ENCODE data around the gene CRADD. TPM values are rescaled to one million over a fixed set of nuclear protein-coding genes. Genes with fewer than 3 reads are reported as not detected.

The CRADD gene
- total and polyA plus RNA-seq, 10 of the 15 experiments (the other 5 are each of a cell fraction or from before 2014, with no cell fraction given) = 7.6 to 15.5 (median 11.7) TPM

DNA sequence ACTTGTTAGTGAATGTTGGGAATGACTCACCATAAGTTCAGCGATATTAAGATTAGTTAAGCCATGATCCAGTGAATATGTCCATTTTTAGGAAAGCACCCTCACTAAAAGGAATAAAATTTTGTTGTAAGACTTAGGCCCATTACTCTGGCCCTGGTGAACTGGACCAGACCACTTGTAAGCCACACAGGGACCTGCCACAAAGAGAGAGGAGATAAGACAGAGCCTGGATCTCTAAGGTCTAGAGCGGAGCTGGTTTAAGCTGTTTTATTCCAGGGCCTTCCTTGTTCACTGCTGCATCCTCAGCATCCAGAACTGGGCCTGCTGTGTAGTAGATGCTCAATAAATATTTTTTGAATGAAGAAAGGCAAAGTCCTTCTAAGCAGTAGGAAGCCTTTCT, 79.1 kb downstream of the CRADD start:
- H3K4me3 ChIP-seq = no peak overlapping the region
- H3K4me2 ChIP-seq (ENCODE audit: control insufficient read depth, insufficient read depth) = no peak overlapping the region
- intact Hi-C loops (cut with micrococcal nuclease; ENCODE audit: unreplicated experiment) (no loop called here), in situ Hi-C loops (cut with MboI) (no loop called here)
- no peaks in the 10 kb centered on the region for H4K20me1 ChIP-seq (ENCODE audit: control insufficient read depth, insufficient read depth)
- SMC1A ChIA-PET (ENCODE audit: uncharacterized antibody, unreplicated experiment) = no interaction called here
- H3K27me3 ChIP-seq (replicated peaks in 1 of 2; ENCODE audit: control insufficient read depth in 2 of 2, insufficient read depth in 2 of 2, low read length in 1 of 2) = no peaks in the 10 kb centered on the region
- H3K36me3 ChIP-seq (ENCODE audit: control insufficient read depth in 2 of 2, insufficient read depth in 2 of 2, low read length in 1 of 2) = no peaks in the 10 kb centered on the region
- no peaks in the 10 kb centered on the region for H3K79me2 ChIP-seq (ENCODE audit: control insufficient read depth, insufficient read depth, low read length)
- WGBS (ENCODE audit: insufficient coverage, insufficient replicate concordance, low lambda C conversion rate, missing lambda C conversion rate) = 70% methylated on average over 2 of the region's 2 CpGs
- no peak overlapping the region for H3K9ac ChIP-seq (ENCODE audit: control insufficient read depth, insufficient read depth, low read length)
- no peak for DNase-seq (ENCODE audit: low read depth, low spot score)
- RAD21 ChIA-PET (ENCODE audit: unreplicated experiment) = no interaction called here
- H3K9me3 ChIP-seq (replicated peaks; ENCODE audit: control insufficient read depth, insufficient read depth, low read length) = peaks cover 6% of the 10 kb centered on the region; the same call in 2 of the 3 replicates
- no peak overlapping the region for H2AFZ ChIP-seq (ENCODE audit: control insufficient read depth, low read depth, low read length)
- FAIRE-seq = no peak
- H3K4me1 ChIP-seq (ENCODE audit: control insufficient read depth, insufficient read depth, low read length) = no peaks in the 10 kb centered on the region
- CTCF ChIA-PET = no interaction called here
- POLR2A ChIA-PET = no interaction called here
- no peak overlapping the region for H3K27ac ChIP-seq (ENCODE audit: control insufficient read depth, insufficient read depth)
- no TSS peak for BruUV-seq (replicated peaks)
- ATAC-seq = no peak
- TF ChIP-seq ZZZ3 (IDR thresholded peaks at IDR 0.05; ENCODE audit: control insufficient read depth, insufficient read length, low read depth) (no peak), E2F4 (IDR thresholded peaks at IDR 0.05; ENCODE audit: low read depth, low read length) (no peak), NBN (IDR thresholded peaks at IDR 0.05) (no peak), ZNF207 (IDR thresholded peaks at IDR 0.05; ENCODE audit: borderline replicate concordance) (no peak), RAD51 (IDR thresholded peaks at IDR 0.05) (no peak), RBBP5 (conservative IDR thresholded peaks at IDR 0.05) (no peak), NRF1 (conservative IDR thresholded peaks at IDR 0.05; ENCODE audit: low read depth, low read length) (no peak), SMAD1 (IDR thresholded peaks at IDR 0.05; ENCODE audit: low read depth, partially characterized antibody) (no peak), BCL3 (IDR thresholded peaks at IDR 0.05; ENCODE audit: borderline replicate concordance, insufficient read depth, low read depth, low read length, poor library complexity, severe bottlenecking) (no peak), EED (IDR thresholded peaks at IDR 0.05; ENCODE audit: low read depth) (no peak), SP1 (IDR thresholded peaks at IDR 0.05; ENCODE audit: low read depth, low read length) (no peak), WRNIP1 (IDR thresholded peaks at IDR 0.05; ENCODE audit: borderline replicate concordance, low read depth, low read length) (no peak), IRF3 (IDR thresholded peaks at IDR 0.05) (no peak), ZBTB33 (IDR thresholded peaks at IDR 0.05) (no peak), ZBTB40 (IDR thresholded peaks at IDR 0.05; ENCODE audit: borderline replicate concordance) (no peak)
- TF ChIP-seq, protein P1, sequence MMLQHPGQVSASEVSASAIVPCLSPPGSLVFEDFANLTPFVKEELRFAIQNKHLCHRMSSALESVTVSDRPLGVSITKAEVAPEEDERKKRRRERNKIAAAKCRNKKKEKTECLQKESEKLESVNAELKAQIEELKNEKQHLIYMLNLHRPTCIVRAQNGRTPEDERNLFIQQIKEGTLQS (IDR thresholded peaks at IDR 0.05; ENCODE audit: borderline replicate concordance, extremely low read depth, low read depth, low read length) = no peak

Measured in GM12878 (cell line).